Trophoblast cell (in vitro differentiated cells and primary cell): Measurements from ENCODE around the gene TNIK.

Source experiments
- DNase-seq, 2 donors: peaks; one replicate each; pipeline ENCODE4 v3.0.0-alpha.2; 2016
- H2AFZ ChIP-seq: 2 replicates; pipeline ENCODE4 v1.6.1; 2013; ENCODE audit warnings: low read length, moderate library complexity, mild to moderate bottlenecking; ENCODE audit not compliant: insufficient read depth, poor library complexity
- H2AK5ac ChIP-seq: 2 replicates; pipeline ENCODE4 v1.6.1; 2013; ENCODE audit warnings: mild to moderate bottlenecking, low read length
- H2BK120ac ChIP-seq: 2 replicates; pipeline ENCODE4 v1.6.1; 2013; ENCODE audit warnings: low read length, mild to moderate bottlenecking, moderate library complexity; ENCODE audit not compliant: insufficient read depth, poor library complexity
- H2BK12ac ChIP-seq: 2 replicates; pipeline ENCODE4 v1.6.1; 2013; ENCODE audit warnings: mild to moderate bottlenecking, low read length, moderate library complexity
- H2BK5ac ChIP-seq: 2 replicates; pipeline ENCODE4 v1.6.1; 2013; ENCODE audit warnings: low read length, low read depth, moderate library complexity, mild to moderate bottlenecking; ENCODE audit not compliant: poor library complexity
- H3K14ac ChIP-seq: 2 replicates; pipeline ENCODE4 v1.6.1; 2013; ENCODE audit warnings: mild to moderate bottlenecking, low read length
- H3K18ac ChIP-seq: 2 replicates; pipeline ENCODE4 v1.6.1; 2013; ENCODE audit warnings: mild to moderate bottlenecking, low read length
- H3K23ac ChIP-seq: 2 replicates; pipeline ENCODE4 v1.6.1; 2013; ENCODE audit warnings: low read length
- H3K27ac ChIP-seq: 2 replicates; pipeline ENCODE4 v1.5.1; 2013; ENCODE audit warnings: low read depth, mild to moderate bottlenecking, inconsistent platforms, low read length, moderate library complexity
- H3K27me3 ChIP-seq: 2 replicates; pipeline ENCODE4 v1.6.1; 2013; ENCODE audit warnings: inconsistent platforms, mild to moderate bottlenecking, low read length, moderate library complexity; ENCODE audit not compliant: insufficient read depth
- H3K36me3 ChIP-seq, 2 experiments: 1 replicate in 1 of 2; 2 replicates in 1 of 2; pipeline ENCODE4 v1.6.1; 2013; ENCODE audit warnings: low read length in 2 of 2, mild to moderate bottlenecking in 2 of 2, moderate library complexity in 1 of 2; ENCODE audit not compliant: insufficient read depth in 2 of 2, control insufficient read depth in 1 of 2
- H3K4ac ChIP-seq: 2 replicates; pipeline ENCODE4 v1.6.1; 2013; ENCODE audit warnings: low read depth, mild to moderate bottlenecking, low read length, moderate library complexity
- H3K4me1 ChIP-seq, 2 experiments: 1 replicate in 1 of 2; 2 replicates in 1 of 2; pipeline ENCODE4 v1.6.1; 2013; ENCODE audit warnings: low read length in 2 of 2, mild to moderate bottlenecking in 2 of 2, moderate library complexity in 1 of 2; ENCODE audit not compliant: insufficient read depth in 2 of 2, control insufficient read depth in 1 of 2
- H3K4me2 ChIP-seq: 2 replicates; pipeline ENCODE4 v1.6.1; 2013; ENCODE audit warnings: inconsistent platforms, mild to moderate bottlenecking, low read length, moderate library complexity
- H3K4me3 ChIP-seq: 2 replicates; pipeline ENCODE4 v1.5.1; 2013; ENCODE audit warnings: mild to moderate bottlenecking, low read depth, low read length, inconsistent platforms
- H3K79me1 ChIP-seq: one replicate; pipeline ENCODE4 v1.6.1; 2013; ENCODE audit warnings: low read length
- H3K79me2 ChIP-seq: 2 replicates; pipeline ENCODE4 v1.6.1; 2013; ENCODE audit warnings: low read length, mild to moderate bottlenecking; ENCODE audit not compliant: control insufficient read depth, insufficient read depth, poor library complexity
- H3K9ac ChIP-seq: 2 replicates; pipeline ENCODE4 v1.6.1; 2013; ENCODE audit warnings: mild to moderate bottlenecking, low read length
- H3K9me3 ChIP-seq: 2 replicates; pipeline ENCODE4 v1.6.1; 2013; ENCODE audit warnings: low read depth, mild to moderate bottlenecking, control low read depth, inconsistent platforms, low read length; ENCODE audit not compliant: insufficient read depth
- H4K12ac ChIP-seq: 2 replicates; pipeline ENCODE4 v1.6.1; 2013; ENCODE audit warnings: low read depth, mild to moderate bottlenecking, low read length, moderate library complexity
- H4K8ac ChIP-seq: 2 replicates; pipeline ENCODE4 v1.6.1; 2013; ENCODE audit warnings: low read depth, mild to moderate bottlenecking, low read length, moderate library complexity
- H4K91ac ChIP-seq: one replicate; pipeline ENCODE4 v1.6.1; 2013; ENCODE audit warnings: low read depth, mild to moderate bottlenecking, low read length, moderate library complexity
- WGBS: extraction: QIAGEN DNeasy Blood & Tissue Kit; methylation state at CpG from one replicate; pipeline ENCODE4 v1.1.7; 2013; ENCODE audit warnings: missing lambda C conversion rate; ENCODE audit not compliant: insufficient read length, insufficient coverage; ENCODE audit errors: extremely low coverage; 5-methylcytosine and 5-hydroxymethylcytosine counted together

Gene TNIK

DNA sequence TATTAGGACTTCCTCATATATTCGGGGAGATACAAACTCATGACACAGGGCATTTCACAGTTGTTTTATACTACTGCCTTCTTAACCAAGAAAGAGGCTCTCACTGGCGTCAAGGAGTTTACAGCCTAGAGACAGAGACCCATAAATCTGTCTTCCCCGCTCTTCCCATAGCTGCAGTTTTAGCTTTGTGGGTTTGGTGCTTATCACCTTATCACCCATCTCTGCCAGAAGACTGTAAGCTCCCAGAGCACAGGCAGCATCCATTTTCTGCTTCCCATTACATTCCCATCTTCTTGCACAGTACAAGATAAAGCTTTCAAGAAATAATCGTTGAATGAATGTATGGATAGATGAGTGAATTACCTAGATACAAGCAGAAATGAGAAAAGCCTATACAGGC is 144.3 kb downstream of the TNIK start:
- no peak overlapping the region for H3K9ac ChIP-seq
- H3K18ac ChIP-seq: no peak overlapping the region
- H3K4me1 ChIP-seq: no peaks in the 10 kb centered on the region
- no peak overlapping the region for H2AFZ ChIP-seq
- H3K14ac ChIP-seq: no peak overlapping the region
- no peaks in the 10 kb centered on the region for H3K79me2 ChIP-seq
- no peak overlapping the region for H2BK120ac ChIP-seq
- no peak overlapping the region for H3K4me3 ChIP-seq
- H3K27ac ChIP-seq: no peak overlapping the region
- H4K12ac ChIP-seq: no peak overlapping the region
- H2AK5ac ChIP-seq: no peak overlapping the region
- no peak overlapping the region for H2BK5ac ChIP-seq
- H3K27me3 ChIP-seq: no peaks in the 10 kb centered on the region
- WGBS: no CpG with 5 or more reads among the region's 4 CpGs
- H2BK12ac ChIP-seq: no peak overlapping the region
- H4K8ac ChIP-seq: no peak overlapping the region
- no peak overlapping the region for H3K23ac ChIP-seq
- H3K9me3 ChIP-seq: no peaks in the 10 kb centered on the region
- H3K4ac ChIP-seq: no peak overlapping the region
- DNase-seq: no peak
- H3K36me3 ChIP-seq: no peaks in the 10 kb centered on the region
- no peaks in the 10 kb centered on the region for H3K79me1 ChIP-seq
- H4K91ac ChIP-seq: no peak overlapping the region
- H3K4me2 ChIP-seq: no peak overlapping the region

DNA sequence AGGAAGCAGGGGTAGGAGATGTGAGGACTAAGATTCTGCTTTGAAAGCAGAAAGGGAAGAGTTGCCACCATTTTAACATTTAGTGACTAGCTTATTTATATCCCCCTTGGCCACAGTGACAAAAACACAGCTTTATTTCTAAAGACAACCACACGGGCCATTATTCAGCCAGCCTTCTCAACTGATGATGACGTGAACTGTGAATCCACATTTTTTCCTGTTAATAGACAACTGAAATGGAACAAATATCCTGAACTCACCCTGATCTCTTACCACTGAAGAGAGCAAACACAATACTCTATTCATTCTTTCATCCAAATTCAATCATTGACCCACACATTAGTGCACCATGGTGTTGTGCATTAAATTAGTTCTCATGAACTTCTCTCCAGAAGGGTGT is 145.1 kb downstream of the TNIK start:
- Histone ChIP-seq H2AK5ac (no peak overlapping the region), H3K4me1 (no peaks in the 10 kb centered on the region), H2AFZ (no peak overlapping the region), H3K27me3 (no peaks in the 10 kb centered on the region), H3K27ac (no peak overlapping the region), H3K36me3 (no peaks in the 10 kb centered on the region), H3K9ac (no peak overlapping the region), H3K14ac (no peak overlapping the region), H2BK120ac (no peak overlapping the region), H3K79me2 (no peaks in the 10 kb centered on the region), H3K18ac (no peak overlapping the region), H3K4me3 (no peak overlapping the region), H3K23ac (no peak overlapping the region), H4K91ac (no peak overlapping the region), H2BK12ac (no peak overlapping the region), H3K79me1 (no peaks in the 10 kb centered on the region), H4K8ac (no peak overlapping the region), H3K4ac (no peak overlapping the region), H3K9me3 (no peaks in the 10 kb centered on the region), H2BK5ac (no peak overlapping the region), H4K12ac (no peak overlapping the region), H3K4me2 (no peak overlapping the region)
- no CpG with 5 or more reads among the region's 2 CpGs for WGBS
- DNase-seq: no peak

DNA sequence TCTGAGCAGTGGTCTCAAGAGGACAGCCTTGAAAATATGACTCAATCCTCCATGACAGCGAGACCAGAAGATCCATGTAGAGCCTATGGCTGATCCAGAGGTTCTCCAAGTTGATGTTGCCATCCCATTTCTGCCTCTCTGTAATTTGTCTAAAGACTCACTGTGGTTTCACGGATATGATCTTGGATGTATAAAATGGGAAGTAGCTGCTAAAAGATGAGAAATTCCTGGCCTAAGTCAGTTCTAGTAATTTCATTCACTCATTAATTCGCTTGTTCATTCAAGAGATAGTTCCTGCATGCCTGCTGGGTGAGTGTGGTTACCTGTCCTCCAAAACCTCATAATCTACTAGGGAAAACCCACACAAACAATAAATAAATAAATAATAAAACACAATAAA is 145.9 kb downstream of the TNIK start:
- Histone ChIP-seq H3K79me1 (no peaks in the 10 kb centered on the region), H2AK5ac (no peak overlapping the region), H3K14ac (no peak overlapping the region), H3K4me2 (no peak overlapping the region), H2BK120ac (no peak overlapping the region), H3K9me3 (no peaks in the 10 kb centered on the region), H4K12ac (no peak overlapping the region), H3K4ac (no peak overlapping the region), H2AFZ (no peak overlapping the region), H3K36me3 (no peaks in the 10 kb centered on the region), H4K91ac (no peak overlapping the region), H2BK12ac (no peak overlapping the region), H3K4me3 (no peak overlapping the region), H4K8ac (no peak overlapping the region), H3K4me1 (no peaks in the 10 kb centered on the region), H3K9ac (no peak overlapping the region), H3K18ac (no peak overlapping the region), H3K27ac (no peak overlapping the region), H2BK5ac (no peak overlapping the region), H3K27me3 (no peaks in the 10 kb centered on the region), H3K23ac (no peak overlapping the region), H3K79me2 (no peaks in the 10 kb centered on the region)
- DNase-seq: no peak
- WGBS: no CpG with 5 or more reads among the region's 3 CpGs

DNA sequence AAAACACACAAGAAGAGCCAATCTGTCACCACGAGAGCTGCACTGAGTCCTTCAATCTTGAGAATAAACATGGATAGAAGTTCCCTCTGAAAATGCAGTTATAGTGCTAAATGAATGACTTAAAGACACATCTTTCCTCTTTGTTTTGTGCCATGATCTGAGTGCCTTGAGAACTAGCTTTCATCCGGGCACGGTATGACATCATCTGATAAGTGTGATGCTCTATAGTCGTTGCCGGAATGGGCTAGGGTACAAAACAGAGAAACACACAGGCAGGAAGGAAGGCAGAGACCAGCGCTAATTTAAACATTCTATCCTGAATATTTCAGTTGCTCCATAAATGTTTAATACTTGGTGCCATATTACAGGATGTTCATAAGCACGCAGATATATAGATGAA is 146.5 kb downstream of the TNIK start:
- H3K79me2 ChIP-seq: no peaks in the 10 kb centered on the region
- no CpG with 5 or more reads among the region's 7 CpGs for WGBS

More for the DNA sequence above, 146.5 kb downstream of the TNIK start:
- Histone ChIP-seq H2AK5ac (no peak overlapping the region), H2AFZ (no peak overlapping the region), H3K4me1 (no peaks in the 10 kb centered on the region), H3K14ac (no peak overlapping the region), H3K9me3 (no peaks in the 10 kb centered on the region), H3K9ac (no peak overlapping the region), H4K12ac (no peak overlapping the region), H3K27ac (no peak overlapping the region), H3K18ac (no peak overlapping the region), H4K91ac (no peak overlapping the region), H3K4me3 (no peak overlapping the region), H3K27me3 (no peaks in the 10 kb centered on the region), H2BK12ac (no peak overlapping the region), H2BK5ac (no peak overlapping the region), H2BK120ac (no peak overlapping the region), H3K79me1 (no peaks in the 10 kb centered on the region), H4K8ac (no peak overlapping the region), H3K4me2 (no peak overlapping the region), H3K23ac (no peak overlapping the region), H3K36me3 (no peaks in the 10 kb centered on the region), H3K4ac (no peak overlapping the region)
- no peak for DNase-seq
